ENCODE results near the gene SNX32.

Gene SNX32

DNA sequence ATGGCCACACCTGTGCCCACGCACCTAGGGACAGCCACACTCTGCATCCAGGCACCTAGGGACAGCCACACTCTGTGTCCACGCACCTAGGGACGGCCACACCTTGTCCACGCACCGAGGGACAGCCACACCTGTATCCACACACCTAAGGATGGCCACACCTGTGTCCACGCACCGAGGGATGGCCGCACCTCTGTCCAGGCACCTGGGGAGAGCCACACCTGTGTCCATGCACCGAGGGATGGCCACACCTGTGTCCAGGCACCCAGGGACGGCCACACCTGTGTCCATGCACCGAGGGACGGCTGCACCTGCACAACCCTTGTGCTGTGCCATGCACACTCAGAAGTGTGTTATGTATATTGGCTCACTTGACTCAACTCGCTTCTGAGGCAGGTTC lies 36.1 kb upstream of the SNX32 start:
- DNase-seq (ENCODE audit: low read depth), result no peak

DNA sequence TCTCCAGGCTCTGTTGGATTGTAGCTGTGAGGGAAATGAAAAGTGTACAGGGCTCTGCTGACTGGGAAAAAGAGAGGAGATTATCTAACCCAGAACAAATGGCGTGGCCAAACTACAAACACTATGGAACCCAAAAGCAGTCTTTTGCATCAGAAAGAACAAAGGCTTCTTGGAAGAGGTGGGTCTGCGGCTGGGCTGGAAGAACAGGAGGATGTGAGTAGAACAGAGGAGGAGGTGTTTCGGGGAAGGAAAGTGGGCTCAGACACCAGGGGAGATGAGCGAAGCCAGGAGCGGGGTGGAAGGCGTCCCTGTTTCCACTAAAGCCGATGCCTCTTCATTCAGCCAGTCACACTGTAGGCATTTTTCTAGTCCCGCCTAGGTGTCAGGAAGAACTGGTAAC lies 34.9 kb upstream of the SNX32 start:
- no peak for DNase-seq (ENCODE audit: low read depth)

DNA sequence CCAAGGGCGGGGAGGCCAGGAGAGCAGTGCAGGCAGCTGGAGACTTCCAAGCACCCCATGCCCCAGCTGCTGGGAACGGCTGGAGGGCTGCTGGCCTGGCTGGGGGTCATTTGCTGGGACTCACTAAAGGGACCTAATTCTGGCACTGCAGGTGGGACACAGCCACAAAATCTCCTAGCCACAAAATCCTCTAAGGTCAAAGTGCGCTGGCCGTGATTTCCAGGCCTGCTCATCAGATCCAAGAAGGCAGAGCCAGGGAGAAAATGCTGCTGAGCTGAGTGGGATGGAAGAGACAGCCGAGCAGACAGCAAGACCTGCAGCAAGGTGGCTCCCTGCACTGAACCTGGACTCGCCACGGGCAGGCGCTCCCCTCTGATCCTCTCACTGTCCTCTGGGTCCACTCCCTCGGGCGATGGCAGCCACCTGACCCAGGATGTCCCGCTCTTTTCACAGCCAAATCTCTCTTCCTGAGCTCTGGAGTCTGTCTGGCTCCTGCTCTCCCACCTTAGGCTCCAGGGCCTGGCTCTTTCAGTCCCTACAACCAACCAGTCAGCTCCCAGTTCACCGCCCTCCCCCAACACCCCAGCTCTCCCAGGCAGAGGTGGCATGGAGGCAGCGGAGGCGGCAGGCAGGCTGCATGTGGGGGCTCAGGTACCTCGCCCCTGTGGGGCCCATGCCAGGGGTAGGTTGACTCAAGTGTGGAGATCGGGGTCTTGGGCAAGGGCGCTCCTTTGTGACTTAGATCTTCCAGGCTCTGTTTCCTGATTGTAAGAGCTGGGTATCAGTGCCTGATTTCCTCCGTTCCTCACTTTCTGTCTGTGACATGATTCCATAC lies 32.4 kb upstream of the SNX32 start:
- DNase-seq (ENCODE audit: low read depth), result no peak

DNA sequence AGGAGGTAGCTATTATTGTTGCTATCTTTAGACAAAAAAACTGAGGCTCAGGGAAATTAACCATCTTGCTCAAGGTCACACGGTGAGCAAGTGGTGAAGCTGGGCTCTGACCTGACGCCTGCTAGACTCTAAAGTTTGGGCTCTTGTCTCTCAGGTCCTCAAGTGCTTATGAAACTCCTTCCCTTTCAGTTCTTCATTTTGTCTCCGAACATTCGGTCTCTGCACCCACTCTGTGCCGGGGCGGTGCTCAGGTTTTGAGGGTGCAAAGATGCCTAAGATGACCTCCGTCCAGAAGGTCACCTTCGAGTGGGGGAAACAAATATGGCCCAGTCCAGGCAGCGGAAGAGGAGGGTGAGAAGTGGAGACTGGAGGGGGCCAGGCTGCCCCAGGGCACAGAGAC lies 30.9 kb upstream of the SNX32 start:
- DNase-seq (ENCODE audit: low read depth), result no peak

DNA sequence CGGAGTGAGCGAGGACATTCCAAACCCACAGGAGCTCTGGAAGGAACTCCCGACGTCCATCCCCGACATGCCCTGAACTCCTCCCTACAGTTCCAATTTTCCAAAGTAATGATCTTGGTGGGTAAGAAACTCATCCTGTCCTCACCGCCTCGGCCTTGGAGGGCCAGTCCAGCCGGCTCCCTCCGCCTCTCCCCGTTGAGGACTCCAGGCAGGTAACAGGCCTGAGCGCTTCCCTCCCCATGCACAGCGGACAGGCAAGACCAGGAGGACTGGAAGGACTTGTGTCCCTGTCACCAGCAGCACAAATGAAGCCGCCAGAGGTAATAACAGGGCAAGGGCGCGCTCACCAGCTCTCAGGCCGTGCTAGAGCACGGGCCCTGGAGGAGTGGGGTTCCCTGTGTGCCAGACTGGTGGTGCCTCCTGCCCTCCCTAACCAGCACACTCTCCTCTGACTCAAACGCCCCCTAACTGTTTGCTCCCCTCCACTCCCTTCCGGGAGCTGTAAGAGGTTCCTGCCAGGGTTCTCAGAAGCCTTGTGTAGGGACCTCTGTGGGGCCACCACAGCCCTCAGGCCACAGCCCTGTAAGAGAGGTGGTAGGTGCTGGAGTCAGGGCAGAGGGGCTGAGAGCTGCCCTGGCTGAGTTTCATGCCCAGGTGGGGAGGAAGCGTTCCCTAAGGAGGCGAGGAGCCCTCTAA lies 29.8 kb upstream of the SNX32 start:
- no peak for DNase-seq (ENCODE audit: low read depth)

DNA sequence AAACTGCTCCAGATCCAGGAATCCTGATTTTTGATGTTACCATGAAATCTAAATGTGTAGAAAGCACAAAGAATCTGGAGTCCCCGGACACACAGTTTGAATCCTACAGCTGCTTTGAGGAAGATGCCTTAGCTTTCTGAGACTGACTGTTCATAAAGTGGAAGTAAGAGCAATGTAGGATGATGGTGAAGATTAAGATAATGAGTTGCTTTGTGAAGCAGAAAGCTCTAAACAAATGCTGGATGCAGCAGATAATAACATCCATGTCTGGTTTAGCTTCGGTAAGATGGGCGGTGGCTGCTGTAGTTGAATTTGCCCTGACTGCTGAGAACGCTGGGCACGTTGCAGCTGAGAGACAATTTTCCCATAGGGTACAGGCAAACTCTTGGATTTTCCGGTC lies 26.8 kb upstream of the SNX32 start:
- no peak for DNase-seq (ENCODE audit: low read depth)

DNA sequence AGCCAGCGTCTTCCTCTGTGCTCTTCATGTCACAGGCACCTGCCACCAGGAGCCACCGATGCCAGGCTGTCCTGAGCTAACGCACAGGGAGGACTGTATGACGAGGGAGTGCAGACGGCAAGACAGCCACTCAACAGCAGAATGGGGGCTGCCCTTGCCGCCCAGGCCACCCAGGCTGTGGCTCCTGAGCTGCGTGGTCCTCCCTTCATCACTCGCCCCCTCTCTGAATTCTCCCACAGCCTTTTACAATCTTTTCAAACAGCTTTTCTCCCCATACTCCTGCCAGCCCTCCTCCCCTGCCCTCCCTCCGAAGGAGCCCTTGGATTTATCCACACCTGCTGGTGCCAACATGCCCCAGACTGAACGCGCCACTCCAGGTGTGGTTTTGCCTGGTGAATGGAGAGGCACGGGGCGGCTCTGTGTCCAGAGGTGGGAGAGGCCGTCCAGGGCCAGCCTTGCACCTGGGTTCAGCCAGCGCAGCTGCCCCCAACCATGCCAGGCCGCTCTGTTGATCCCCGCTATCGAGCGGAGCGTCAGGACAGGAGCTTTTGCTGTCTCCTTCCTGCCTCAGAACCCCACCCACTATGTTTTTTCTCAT lies 24.9 kb upstream of the SNX32 start:
- DNase-seq (ENCODE audit: low read depth), result no peak

DNA sequence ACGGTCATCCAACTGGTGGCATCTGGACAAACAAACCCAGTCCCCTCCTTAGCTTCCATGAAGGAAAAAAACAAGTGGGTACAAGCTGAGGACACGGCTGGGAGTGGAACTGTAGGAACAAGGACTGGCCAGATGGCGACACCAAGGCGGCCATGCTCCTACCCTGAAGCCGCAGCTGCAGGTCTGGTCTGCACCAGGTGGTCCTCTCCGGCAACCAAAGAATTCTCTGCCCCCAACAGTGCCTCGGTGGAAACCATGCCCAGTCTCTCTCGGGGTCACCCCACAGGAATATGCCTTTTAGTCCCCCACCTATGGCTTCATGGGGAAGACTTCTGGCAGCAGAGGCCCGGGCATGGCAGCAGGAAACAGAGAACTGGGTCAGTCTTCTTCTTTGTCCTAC lies 24.3 kb upstream of the SNX32 start:
- no peak for DNase-seq (ENCODE audit: low read depth)

DNA sequence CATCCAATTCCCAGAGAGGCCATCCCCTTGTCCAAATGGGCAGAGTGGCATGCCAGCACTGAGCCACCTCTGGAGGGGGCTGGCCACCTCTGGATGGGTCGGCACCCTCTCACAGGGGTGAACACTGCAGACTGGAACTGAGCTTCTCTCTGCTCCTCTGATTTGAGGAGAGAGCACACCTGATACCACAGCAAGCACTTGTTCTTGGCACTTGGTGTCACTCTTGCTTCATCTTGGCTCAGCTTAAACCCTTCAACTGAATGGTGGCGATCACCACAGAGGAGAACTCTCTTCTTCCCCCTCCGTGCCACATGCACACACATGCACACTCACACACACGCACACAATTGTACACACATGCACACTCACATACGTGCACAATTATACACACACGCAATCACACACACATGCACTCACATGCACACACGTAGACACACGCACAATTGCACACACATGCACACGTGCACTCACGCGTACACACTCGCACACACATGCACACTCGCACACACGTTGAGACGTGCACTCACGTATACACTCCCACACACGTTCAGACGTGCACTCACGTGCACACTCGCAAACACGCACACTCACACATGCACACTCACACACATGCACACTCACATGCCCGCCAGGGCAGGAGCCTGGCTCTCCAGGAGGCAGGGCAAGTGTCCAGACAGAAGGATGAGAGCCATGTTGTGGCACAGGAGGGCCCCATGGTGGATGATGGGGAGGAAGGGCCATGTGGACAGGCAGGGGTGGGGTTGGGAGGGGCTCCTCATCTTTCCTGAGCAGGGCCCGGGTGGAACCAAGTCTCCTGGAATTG lies 23.5 kb upstream of the SNX32 start:
- no peak for DNase-seq (ENCODE audit: low read depth)

DNA sequence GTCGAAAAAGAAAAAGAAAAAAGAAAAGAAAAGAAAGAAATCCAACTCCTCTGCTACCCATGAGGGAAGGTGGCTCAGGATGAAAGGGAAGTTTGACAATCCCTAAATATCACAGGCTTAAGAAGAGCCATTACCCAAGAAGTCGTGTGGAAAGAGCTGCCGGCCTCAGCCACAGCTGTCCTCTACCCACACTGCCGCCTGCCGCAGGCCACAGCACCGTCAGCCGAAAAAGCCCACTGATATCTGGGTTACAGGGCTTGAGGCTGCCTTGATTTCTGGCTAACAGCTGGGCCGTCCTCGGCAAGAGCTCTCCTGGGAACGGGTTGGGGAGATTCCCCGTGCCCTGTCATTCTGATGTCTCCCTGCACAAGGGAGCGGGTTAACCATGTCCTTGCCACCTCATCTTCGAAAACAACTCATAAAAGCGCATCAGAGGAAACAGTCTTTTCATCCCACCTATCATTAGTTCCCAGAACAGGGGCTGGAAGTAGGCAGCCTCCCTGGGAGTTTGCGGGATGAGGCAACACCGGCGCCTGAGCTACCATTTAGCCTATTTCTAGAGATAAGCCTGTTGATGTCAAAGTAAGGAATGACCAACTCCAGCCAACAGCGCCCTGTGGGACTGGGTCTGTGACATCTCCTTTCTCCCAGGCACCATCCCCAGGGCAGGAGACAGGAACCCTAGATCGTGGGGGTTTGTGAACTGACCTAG lies 21.8 kb upstream of the SNX32 start:
- DNase-seq (ENCODE audit: low read depth), result no peak

DNA sequence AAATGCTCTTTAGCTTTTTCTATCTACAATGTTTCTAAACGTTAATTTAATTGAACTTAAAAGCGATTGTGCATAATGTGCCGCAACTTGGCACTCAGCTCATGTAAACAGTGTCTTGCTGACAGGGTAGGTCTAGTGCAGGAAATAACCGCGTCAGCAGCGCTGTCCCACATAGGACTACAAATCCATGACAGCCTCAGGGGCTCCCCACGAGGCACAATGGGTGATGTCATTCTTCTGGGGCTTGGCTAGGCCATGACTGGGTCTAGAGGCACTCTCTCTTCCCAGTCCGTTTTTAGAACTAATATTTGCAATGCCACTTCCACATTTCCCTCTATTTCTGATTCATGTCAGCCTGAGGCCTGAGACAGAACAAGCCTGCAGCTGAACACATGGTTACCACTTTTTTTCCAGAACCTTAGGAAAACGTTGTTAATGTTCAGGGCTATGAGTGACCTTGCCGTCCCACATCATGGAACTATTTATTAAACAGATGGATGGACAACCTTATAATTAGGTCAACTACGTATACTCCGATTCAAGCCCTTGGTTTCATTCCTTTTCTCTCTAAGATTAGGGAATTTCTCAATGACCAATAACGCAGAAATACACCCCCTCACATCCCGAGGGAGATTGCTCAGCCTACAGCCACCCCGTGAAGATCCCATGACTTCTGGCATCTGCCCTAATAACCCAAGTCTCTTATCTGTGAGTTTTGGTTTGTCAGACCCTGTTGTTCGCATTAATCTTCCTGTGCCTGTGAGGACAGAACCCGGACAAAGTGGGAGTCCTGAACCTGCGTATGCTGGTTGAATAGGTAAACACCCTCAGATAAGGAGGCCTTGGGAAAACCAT lies 19.4 kb upstream of the SNX32 start:
- no peak for DNase-seq (ENCODE audit: low read depth)

DNA sequence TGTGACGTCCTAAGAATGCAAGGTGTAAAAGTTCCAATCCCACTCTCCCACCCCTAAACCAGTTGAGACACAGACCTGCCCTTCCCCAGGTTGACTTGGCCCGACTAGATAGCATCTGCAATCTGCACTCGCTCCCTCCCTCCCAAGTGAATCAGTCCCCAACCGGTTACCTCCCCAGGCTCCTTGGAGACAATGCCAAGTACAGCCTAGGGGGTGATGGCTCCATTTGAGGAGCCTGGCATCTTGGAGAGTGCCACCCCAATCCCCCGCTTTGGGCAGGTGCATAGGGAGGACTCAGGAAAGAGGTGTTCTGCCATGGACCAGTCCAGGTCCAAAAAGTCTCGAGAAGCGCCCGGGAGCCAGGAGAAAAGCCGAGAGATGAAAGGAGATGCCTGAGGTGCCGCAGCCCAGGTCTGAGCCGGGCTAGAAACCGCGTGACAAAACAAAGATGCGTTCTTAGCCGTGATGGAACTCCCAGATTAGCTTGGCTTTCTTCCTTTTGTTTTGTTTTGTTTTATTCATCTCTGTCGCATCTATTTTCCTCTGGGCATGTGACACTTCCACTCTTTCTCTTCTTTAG lies 18.7 kb upstream of the SNX32 start:
- no peak for DNase-seq (ENCODE audit: low read depth)

DNA sequence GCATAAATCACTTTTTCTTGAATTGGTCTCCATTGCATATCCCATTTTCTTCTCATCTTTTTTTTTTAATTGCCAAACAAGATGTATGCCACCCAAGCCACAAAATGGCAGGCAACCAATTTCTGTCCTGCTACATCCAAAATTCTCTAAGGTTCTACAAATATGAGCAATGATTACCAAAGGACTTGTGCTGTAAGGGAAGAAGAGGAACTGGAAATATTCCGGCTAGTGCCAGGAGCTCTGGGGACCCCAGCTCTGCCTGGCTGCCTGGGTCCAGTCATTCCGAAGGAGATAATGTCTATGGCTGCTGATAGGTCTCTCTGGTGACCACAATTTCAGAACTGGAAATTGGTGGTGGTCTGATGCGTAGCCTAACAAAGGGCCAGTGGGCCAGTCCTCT lies 17.1 kb upstream of the SNX32 start:
- DNase-seq (ENCODE audit: low read depth), result no peak

DNA sequence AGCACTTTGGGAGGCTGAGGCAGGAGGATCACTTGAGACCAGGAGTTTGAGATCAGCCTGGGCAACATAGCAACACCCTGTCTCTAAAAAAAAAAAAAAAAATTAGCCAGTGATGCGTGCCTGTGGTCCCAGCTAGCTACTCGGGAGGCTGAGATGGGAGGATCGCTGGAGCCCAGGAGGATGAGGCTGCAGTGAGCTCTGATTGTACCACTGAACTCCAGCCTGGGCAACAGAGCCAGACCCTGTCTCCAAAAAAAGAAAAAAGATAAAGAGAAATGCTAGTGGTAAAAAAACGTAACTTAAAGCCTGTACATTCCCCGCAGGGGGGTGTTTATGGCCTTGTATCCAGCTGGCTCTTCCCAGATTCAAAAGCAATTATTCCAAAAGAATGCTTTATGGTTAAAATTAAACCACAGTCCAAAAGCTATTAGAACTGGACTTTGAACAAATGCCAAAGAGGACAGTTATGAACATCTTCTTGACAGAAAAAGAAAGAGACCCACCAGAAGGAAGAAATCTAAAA lies 16.4 kb upstream of the SNX32 start:
- no peak for DNase-seq (ENCODE audit: low read depth)

DNA sequence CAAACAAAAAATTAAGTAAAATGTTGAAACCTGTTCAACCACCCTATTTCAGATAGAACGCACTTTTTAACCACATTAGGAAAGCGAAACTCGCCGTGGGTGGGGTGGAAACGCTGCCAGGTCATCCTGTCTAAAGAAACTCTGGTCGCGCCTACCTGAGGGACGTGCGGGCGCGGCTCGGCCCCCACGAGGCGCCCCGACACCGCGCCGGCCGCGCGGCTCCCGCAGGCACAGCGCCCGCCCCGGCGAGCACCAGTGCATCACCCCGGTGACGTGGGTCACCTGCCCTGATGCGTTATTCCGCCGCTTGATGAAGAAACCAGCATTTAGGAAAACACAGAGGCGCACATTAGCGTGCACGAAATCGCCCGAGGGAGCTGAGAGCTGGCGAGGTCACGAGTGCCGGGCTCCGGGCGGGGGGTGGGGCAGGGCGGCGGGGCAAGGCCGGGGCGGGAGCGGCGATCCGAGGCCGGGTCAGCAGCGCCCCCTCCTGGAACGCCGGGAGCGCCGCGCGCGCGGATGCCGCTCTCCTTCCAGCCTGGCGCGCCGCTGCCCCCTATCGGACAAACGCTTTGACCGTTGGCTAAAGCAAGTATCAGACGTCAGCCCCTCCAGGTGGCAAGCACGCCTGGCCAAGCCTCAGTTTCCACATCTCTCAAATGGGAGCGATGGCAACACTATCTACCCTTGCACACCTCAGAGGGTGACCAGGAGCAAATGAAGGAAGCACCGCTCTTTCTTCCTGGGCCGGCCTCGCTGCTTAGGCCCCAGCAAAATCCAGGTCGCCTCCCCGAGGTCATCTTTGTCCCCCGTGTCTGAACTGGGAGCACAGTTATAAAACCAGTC lies 15.7 kb upstream of the SNX32 start:
- peak; percentile 76 for DNase-seq (ENCODE audit: low read depth)

DNA sequence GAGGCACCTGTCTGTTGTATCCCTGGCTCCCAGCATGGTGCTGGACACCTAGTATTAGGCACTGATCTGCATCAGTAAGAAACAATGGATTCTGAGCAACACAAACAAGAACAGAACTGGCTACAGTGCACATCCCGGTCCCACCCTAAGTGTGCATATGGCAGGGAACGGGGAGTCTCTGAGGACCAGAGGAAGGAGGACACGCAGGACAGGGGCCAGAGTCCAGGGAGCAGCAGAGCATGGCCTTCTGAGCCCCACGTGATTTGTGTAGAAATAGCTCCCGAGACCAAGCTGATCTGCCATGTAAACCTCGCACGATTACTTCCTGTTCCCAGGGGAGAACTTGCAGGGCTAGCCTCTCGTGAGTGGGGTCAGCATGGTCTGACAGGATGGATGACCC lies 12.7 kb upstream of the SNX32 start:
- no peak for DNase-seq (ENCODE audit: low read depth)

DNA sequence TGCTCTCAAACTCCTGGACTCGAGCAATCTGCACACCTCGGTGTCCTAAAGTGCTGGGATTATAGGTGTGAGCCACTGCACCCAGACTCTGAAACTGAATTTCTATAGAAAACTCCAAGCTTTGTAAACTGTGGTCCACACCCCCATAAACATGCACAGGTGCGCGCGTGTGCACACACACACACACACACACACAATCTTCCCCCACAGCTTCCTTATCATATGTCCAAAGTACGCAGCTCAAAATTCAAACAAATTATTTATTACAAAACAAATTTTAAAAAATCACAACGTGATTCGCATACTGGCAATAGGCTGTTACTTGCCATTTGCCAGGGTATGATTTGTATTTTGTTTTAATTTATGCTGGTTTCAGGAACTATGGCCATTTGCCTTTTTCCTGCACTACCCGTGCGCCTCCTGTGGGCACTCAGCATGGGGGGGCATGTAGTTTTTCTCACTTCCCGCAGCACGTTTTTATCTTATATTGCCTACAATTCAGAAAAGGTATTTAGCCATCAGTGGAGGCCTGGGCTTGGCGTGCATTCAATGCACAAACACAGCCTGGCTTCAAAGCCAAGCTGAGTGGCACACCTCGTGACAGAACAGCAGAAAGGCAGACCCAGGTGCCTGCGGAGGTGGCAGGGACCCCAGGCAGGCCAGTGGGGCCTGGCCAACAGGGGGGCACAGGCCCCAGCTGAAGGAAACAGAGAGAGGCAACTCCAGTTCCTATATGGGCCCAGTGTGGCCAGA lies 10.8 kb upstream of the SNX32 start:
- DNase-seq (ENCODE audit: low read depth), result no peak

DNA sequence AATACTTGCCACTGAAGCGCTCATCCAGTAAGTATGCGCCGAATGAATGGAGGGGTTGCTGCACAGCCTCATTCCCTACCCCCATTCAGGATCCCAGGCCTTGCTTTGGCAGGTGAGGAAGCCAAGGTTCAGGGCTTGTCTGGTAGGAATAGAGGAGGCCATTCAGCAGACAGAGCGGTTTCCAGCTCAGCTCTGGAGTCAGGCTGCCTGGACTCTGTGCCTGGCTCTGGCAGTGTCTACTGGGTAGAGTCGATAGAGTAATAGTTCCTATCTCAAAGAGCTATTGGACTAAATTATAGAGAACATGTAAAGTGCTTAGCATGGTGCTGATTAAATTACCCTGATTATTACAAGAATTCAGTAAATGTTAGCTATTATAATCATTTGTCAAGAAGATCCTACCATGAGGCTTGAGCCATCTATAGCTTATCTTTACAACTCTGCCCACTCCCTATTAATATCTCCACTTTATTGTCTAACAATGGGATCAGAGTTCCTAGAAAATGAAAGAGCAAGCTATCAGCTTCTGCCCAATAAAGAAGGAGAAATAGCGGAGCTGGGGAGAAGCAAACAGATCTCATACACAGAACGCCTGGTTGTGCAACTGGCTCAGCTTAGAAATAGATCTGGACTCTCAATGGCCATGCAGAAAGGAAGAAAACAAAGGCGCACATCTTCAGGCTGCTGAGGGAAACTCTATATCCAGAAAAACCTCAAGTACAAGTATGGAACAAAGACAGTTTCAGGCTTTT lies 6.6 kb upstream of the SNX32 start:
- DNase-seq (ENCODE audit: low read depth), result no peak
